Motor neuron (in vitro differentiated cells): ENCODE results near the gene ENAH. TPM values are rescaled to one million over a fixed set of nuclear protein-coding genes. Genes with fewer than 3 reads are reported as not detected.

Experiments used
- ATAC-seq, 8 experiments: fragments of 200-7000 bp; cut with Tn5 transposase; replicated peaks in 6 of 8; 2 replicates each; pipeline ENCODE4 v1.8.0; 2021; ENCODE audit warnings: mild to moderate bottlenecking in 8 of 8, moderate library complexity in 8 of 8
- H3K27ac ChIP-seq, 2 donors: fragments of 250-450 bp; sonication (Bioruptor Pico); 2 replicates each; pipeline ENCODE4 v1.9.0; 2021; ENCODE audit warnings: antibody characterized with exemption in 2 of 2, mild to moderate bottlenecking in 2 of 2, moderate library complexity in 1 of 2
- H3K4me1 ChIP-seq, 2 donors: fragments of 250-450 bp; sonication (Bioruptor Pico); replicated peaks in 1 of 2; 2 replicates each; pipeline ENCODE4 v1.6.1; 2021; ENCODE audit warnings: antibody characterized with exemption in 2 of 2, mild to moderate bottlenecking in 2 of 2, moderate library complexity in 1 of 2
- H3K4me3 ChIP-seq, 5 donors: fragments of 250-450 bp; sonication (Bioruptor Pico); 2 replicates each; pipeline ENCODE4 v1.9.0; 2021; ENCODE audit warnings: antibody characterized with exemption in 5 of 5, mild to moderate bottlenecking in 5 of 5, moderate library complexity in 4 of 5
- WGBS, 10 experiments: fragments of 450-650 bp; shearing (Covaris generic); methylation state at CpG; one replicate each; pipeline ENCODE4 v1.0.0; 2022; 5-methylcytosine and 5-hydroxymethylcytosine counted together
- in situ Hi-C, 9 experiments: fragments of 400-800 bp; cut with MboI; loops; one replicate each; pipeline ENCODE4 v1.15.0; 2021; ENCODE audit warnings: low sequenced_read_pairs in 9 of 9, low pct_unique_long_range_greater_than_20kb in 2 of 9; ENCODE audit not compliant: unreplicated experiment in 9 of 9
- total RNA-seq, 8 experiments: library from RNA; unstranded; fragments of 300-600 nt; gene quantifications; 2 replicates each; pipeline versions ENCODE4 v1.2.3 to v1.2.4, GENCODE V29; 2022

ENAH gene
- total RNA-seq, 8 experiments from 2014 or later = 11.1 to 172 (median 64.9) TPM

GRCh38 chr1:225691377-225691776 is 38.5 kb upstream of the ENAH start:
- in situ Hi-C loops = no loop called here
- peak in 6 of 8 experiments; percentile 27 to 92 (median 80) for ATAC-seq
- Histone ChIP-seq H3K27ac (no peak overlapping the region), H3K4me1 (peaks cover 6 to 10% of the 10 kb centered on the region in 2 donors), H3K4me3 (no peak overlapping the region)
- WGBS, 10 experiments = 40 to 76% (median 56%) methylated on average over 1 to 2 of the region's 2 CpGs; no CpG with 5 or more reads in 2 of the 10 experiments

- in situ Hi-C loops = no loop called here
- 75 to 100% (median 83%) methylated on average over 1 to 2 of the region's 2 CpGs; no CpG with 5 or more reads in 4 of the 10 experiments for WGBS, 10 experiments
- Histone ChIP-seq H3K27ac (no peak overlapping the region), H3K4me1 (peaks cover 6 to 10% of the 10 kb centered on the region in 2 donors), H3K4me3 (no peak overlapping the region)
- ATAC-seq = peak in 2 of 8 experiments; percentile 51 to 53
Measured at GRCh38 chr1:225689882-225690459, 37.0 kb upstream of the ENAH start.

GRCh38 chr1:225688345-225688744 is 35.4 kb upstream of the ENAH start:
- H3K27ac ChIP-seq = no peak overlapping the region
- WGBS, 10 experiments = 13 to 95% (median 86%) methylated on average over 1 to 2 of the region's 2 CpGs; no CpG with 5 or more reads in 1 of the 10 experiments
- in situ Hi-C loops = no loop called here
- ATAC-seq = no peak
- H3K4me1 ChIP-seq = peaks cover 6 to 10% of the 10 kb centered on the region in 2 donors
- no peak overlapping the region for H3K4me3 ChIP-seq

GRCh38 chr1:225685476-225686176 is 32.7 kb upstream of the ENAH start:
- H3K4me1 ChIP-seq = no peaks in the 10 kb centered on the region
- ATAC-seq = no peak
- no peak overlapping the region for H3K4me3 ChIP-seq
- in situ Hi-C loops = no loop called here
- no peak overlapping the region for H3K27ac ChIP-seq
- 44 to 100% (median 88%) methylated on average over 1 of the region's 1 CpG; no CpG with 5 or more reads in 1 of the 10 experiments for WGBS, 10 experiments

GRCh38 chr1:225684741-225685140 is 31.8 kb upstream of the ENAH start:
- Histone ChIP-seq H3K4me1 (no peaks in the 10 kb centered on the region), H3K27ac (no peak overlapping the region), H3K4me3 (no peak overlapping the region)
- in situ Hi-C loops = no loop called here
- 67 to 93% (median 74%) methylated on average over 1 to 4 of the region's 4 CpGs; no CpG with 5 or more reads in 3 of the 10 experiments for WGBS, 10 experiments
- peak in 3 of 8 experiments; percentile 46 to 84 (median 62) for ATAC-seq

- in situ Hi-C loops = no loop called here
- WGBS, 10 experiments = 33 to 83% (median 60%) methylated on average over 1 to 2 of the region's 2 CpGs; no CpG with 5 or more reads in 1 of the 10 experiments
- no peak for ATAC-seq
Measured at GRCh38 chr1:225681231-225681630, 28.3 kb upstream of the ENAH start.

GRCh38 chr1:225678545-225678944 is 25.6 kb upstream of the ENAH start:
- in situ Hi-C loops = no loop called here
- WGBS, 10 experiments = 14 to 100% (median 97%) methylated on average over 1 to 2 of the region's 2 CpGs

More at GRCh38 chr1:225681231-225681630, 28.3 kb upstream of the ENAH start:
- no peaks in the 10 kb centered on the region for H3K4me1 ChIP-seq
- no peak overlapping the region for H3K4me3 ChIP-seq
- H3K27ac ChIP-seq = no peak overlapping the region

GRCh38 chr1:225677350-225678124 is 24.6 kb upstream of the ENAH start:
- H3K4me1 ChIP-seq = no peaks in the 10 kb centered on the region
- WGBS, 10 experiments = 42 to 100% (median 63%) methylated on average over 4 to 37 of the region's 40 CpGs; no CpG with 5 or more reads in 1 of the 10 experiments
- in situ Hi-C loops = no loop called here
- ATAC-seq = peak in 5 of 8 experiments; percentile 55 to 84 (median 70)
- no peak overlapping the region for H3K4me3 ChIP-seq
- no peak overlapping the region for H3K27ac ChIP-seq

More at GRCh38 chr1:225678545-225678944, 25.6 kb upstream of the ENAH start:
- ATAC-seq = peak in 1 of 8 experiments; percentile 94
- Histone ChIP-seq H3K27ac (no peak overlapping the region), H3K4me1 (no peaks in the 10 kb centered on the region), H3K4me3 (no peak overlapping the region)

GRCh38 chr1:225674381-225674780 is 21.5 kb upstream of the ENAH start:
- Histone ChIP-seq H3K27ac (no peak overlapping the region), H3K4me1 (no peaks in the 10 kb centered on the region), H3K4me3 (no peak overlapping the region)
- WGBS, 10 experiments = 50 to 100% (median 79%) methylated on average over 1 to 2 of the region's 2 CpGs; no CpG with 5 or more reads in 1 of the 10 experiments
- no peak for ATAC-seq
- in situ Hi-C loops = no loop called here

GRCh38 chr1:225670806-225671733 is 18.1 kb upstream of the ENAH start:
- in situ Hi-C loops = no loop called here
- ATAC-seq = no peak
- no peak overlapping the region for H3K27ac ChIP-seq
- no peaks in the 10 kb centered on the region for H3K4me1 ChIP-seq
- no peak overlapping the region for H3K4me3 ChIP-seq
- 40 to 100% (median 92%) methylated on average over 2 to 4 of the region's 4 CpGs for WGBS, 10 experiments

GRCh38 chr1:225670356-225670755 is 17.4 kb upstream of the ENAH start:
- 40 to 100% (median 89%) methylated on average over 1 to 6 of the region's 7 CpGs; no CpG with 5 or more reads in 1 of the 10 experiments for WGBS, 10 experiments
- in situ Hi-C loops = no loop called here
- Histone ChIP-seq H3K4me3 (no peak overlapping the region), H3K27ac (no peak overlapping the region), H3K4me1 (no peaks in the 10 kb centered on the region)
- no peak for ATAC-seq

- ATAC-seq = no peak
- Histone ChIP-seq H3K27ac (no peak overlapping the region), H3K4me1 (no peaks in the 10 kb centered on the region), H3K4me3 (no peak overlapping the region)
- WGBS, 10 experiments = 64 to 100% (median 83%) methylated on average over 1 of the region's 1 CpG; no CpG with 5 or more reads in 1 of the 10 experiments
- in situ Hi-C loops = no loop called here
Measured at GRCh38 chr1:225668222-225668621, 15.3 kb upstream of the ENAH start.
